Adrenal gland (tissue), 12 donors: Measurements from ENCODE around the gene LUM. TPM values are rescaled to one million over a fixed set of nuclear protein-coding genes. Genes with fewer than 3 reads are reported as not detected.
A peak's percentile ranks its signal among the peaks of the same experiment; 100 is the strongest.

Experiments used
- DNase-seq, 7 donors: peaks; one replicate each; pipeline ENCODE4 v3.0.0-alpha.2; 2019 to 2020
- H3K27ac ChIP-seq, 5 donors: fragments of 200-600 bp; sonication (generic) in 4 of 5; 1 replicate in 3 of 5; 2 replicates in 2 of 5; pipeline versions ENCODE4 v1.5.1 to v1.8.0; 2016 to 2020; ENCODE audit warnings: mild to moderate bottlenecking in 1 of 5
- H3K27me3 ChIP-seq: fragments of 200-600 bp; 2 replicates; pipeline ENCODE4 v1.8.0; 2021
- H3K36me3 ChIP-seq, 2 donors: fragments of 200-600 bp; replicated peaks in 1 of 2; 1 replicate in 1 of 2; 2 replicates in 1 of 2; pipeline versions ENCODE4 v1.5.1 to v1.8.0; 2018 to 2022
- H3K4me1 ChIP-seq, 2 donors: fragments of 200-600 bp; replicated peaks in 1 of 2; 1 replicate in 1 of 2; 2 replicates in 1 of 2; pipeline versions ENCODE4 v1.5.1 to v1.8.0; 2018 to 2021
- H3K4me3 ChIP-seq, 4 donors: fragments of 200-600 bp; sonication (generic) in 3 of 4; one replicate each; pipeline ENCODE4 v1.5.1; 2016 to 2018
- H3K9me3 ChIP-seq, 3 donors: fragments of 200-600 bp; sonication (generic) in 1 of 3; replicated peaks in 1 of 3; 1 replicate in 2 of 3; 2 replicates in 1 of 3; pipeline versions ENCODE4 v1.5.1 to v1.8.0; 2016 to 2021
- CTCF ChIP-seq, 6 experiments: fragments of 450-650 bp in 4 of 6; fragments of 200-600 bp in 2 of 6; sonication (generic) in 1 of 6; IDR thresholded peaks; 1 replicate in 5 of 6; 2 replicates in 1 of 6; pipeline versions ENCODE4 v1.5.1 to v1.8.0; 2016 to 2021; ENCODE audit warnings: antibody characterized with exemption in 6 of 6, mild to moderate bottlenecking in 2 of 6, moderate library complexity in 1 of 6
- POLR2A ChIP-seq, 2 donors: fragments of 450-650 bp; IDR thresholded peaks; one replicate each; pipeline ENCODE4 v1.6.1; 2017; ENCODE audit warnings: antibody characterized with exemption in 2 of 2, mild to moderate bottlenecking in 2 of 2, moderate library complexity in 1 of 2
- WGBS, 4 donors: extraction: QIAGEN DNeasy Blood & Tissue Kit in 2 of 4; methylation state at CpG; one replicate each; pipeline versions ENCODE4 v1.1.5 to v1.1.7; 2013 to 2017; 5-methylcytosine and 5-hydroxymethylcytosine counted together
- intact Hi-C, 2 donors: fragments of 100-400 bp; cut with DNase I; formaldehyde crosslinking; loops; one replicate each; pipeline versions ENCODE4 v1.14.1 to v1.15.0; 2022 to 2023
- polyA plus RNA-seq, 3 donors: library from polyadenylated mRNA; stranded (reverse); fragments of 200-250 nt in 2 of 3; fragments of 350-450 nt in 1 of 3; fragmentation: Illumina TruSeq in 1 of 3; extraction: RNeasy Lipid Tissue Mini Kit (QIAGEN cat#74804) in 1 of 3; gene quantifications; one replicate each; pipeline ENCODE4 v1.2.3, GENCODE V29; 2013 to 2014
- total RNA-seq, 9 donors: library from RNA; depleted of rRNA in 4 of 9; stranded (reverse); fragments of >200 nt in 4 of 9; fragments of 120-200 nt in 1 of 9; fragmentation: NEBNext Ultra II Directional in 1 of 9; extraction: Animal tissue kit (Norgen Biotek cat#: 25700) in 1 of 9; gene quantifications; one replicate each; pipeline versions ENCODE4 v1.1.0 to v1.2.4, GENCODE V29; 2013 to 2023
- donor health status: healthy with polysubstance abuse.
- donor health status: Bipolar disorder and iron deficiency.
- donor health status: DM: yes; HTN: yes; CAD: no.
- donor health status: DM: no; HTN: no; CAD: no.
- donor health status: DM: no; HTN: no; CAD: no.
- donor health status: DM: yes; HTN: yes; CAD: no.

The LUM gene
- total and polyA plus RNA-seq, 12 donors: 68.2 to 1,150 (median 385) TPM

GRCh38 chr12:91055976-91056375, 55.3 kb downstream of the LUM start:
- no peak overlapping the region for H3K27ac ChIP-seq
- no peaks in the 10 kb centered on the region for H3K27me3 ChIP-seq
- H3K9me3 ChIP-seq: no peaks in the 10 kb centered on the region
- TF ChIP-seq CTCF (IDR thresholded peaks at IDR 0.05) (no peak), POLR2A (IDR thresholded peaks at IDR 0.05) (no peak)
- no peaks in the 10 kb centered on the region for H3K36me3 ChIP-seq
- no peaks in the 10 kb centered on the region for H3K4me1 ChIP-seq
- intact Hi-C loops: no loop called here
- no peak overlapping the region for H3K4me3 ChIP-seq
- WGBS, 4 donors: 48 to 70% (median 66%) methylated on average over 1 of the region's 1 CpG
- DNase-seq: no peak

- Histone ChIP-seq H3K4me3 (no peak overlapping the region), H3K36me3 (no peaks in the 10 kb centered on the region), H3K27ac (no peak overlapping the region), H3K27me3 (no peaks in the 10 kb centered on the region), H3K4me1 (no peaks in the 10 kb centered on the region), H3K9me3 (no peaks in the 10 kb centered on the region)
- TF ChIP-seq CTCF (IDR thresholded peaks at IDR 0.05) (no peak), POLR2A (IDR thresholded peaks at IDR 0.05) (no peak)
- peak in 1 of 7 donors; percentile 13 for DNase-seq
- WGBS, 4 donors: 66 to 70% (median 69%) methylated on average over 4 of the region's 4 CpGs
- intact Hi-C loops: no loop called here
Measured at GRCh38 chr12:91053951-91054715, 57.2 kb downstream of the LUM start.

Other genes starting within 250 kb of the LUM start
- gene CCER1, start 156.3 kb downstream of the LUM start, total RNA-seq: not detected
- gene CCER1, start 156.3 kb downstream of the LUM start, polyA plus RNA-seq: not detected
- gene EPYC, start 106.5 kb downstream of the LUM start, total RNA-seq: under 1 TPM in 1 of 9 donors, not detected in 8; 0.78 TPM
- gene EPYC, start 106.5 kb downstream of the LUM start, polyA plus RNA-seq: not detected
- gene KERA, start 53.5 kb downstream of the LUM start, total RNA-seq: not detected
- not detected for gene KERA, start 53.5 kb downstream of the LUM start, polyA plus RNA-seq
- 1,000 to 10,000 TPM in 5 of 9 donors, 100 to 1,000 TPM in 4; 234 to 2,358 (median 1,209) TPM for gene DCN, start 71.3 kb upstream of the LUM start, total RNA-seq
- gene DCN, start 71.3 kb upstream of the LUM start, polyA plus RNA-seq: 100 to 1,000 TPM; 491 to 572 (median 508) TPM